C4-2B (cell line): ENCODE data around the gene PPTC7.

Experiments
- ZFX ChIP-seq: fragments of 450-650 bp; IDR thresholded peaks from 2 replicates; pipeline ENCODE4 v1.6.1; 2017
- TF ChIP-seq, protein P1 (sequence below): fragments of 450-650 bp; conservative IDR thresholded peaks from 2 replicates; pipeline ENCODE4 v1.5.1; 2017; ENCODE audit warnings: mild to moderate bottlenecking

GRCh38 chr12:110533607-110534006 is 49.5 kb downstream of the PPTC7 start:
- no peak for TF ChIP-seq ZFX
- TF ChIP-seq, protein P1, sequence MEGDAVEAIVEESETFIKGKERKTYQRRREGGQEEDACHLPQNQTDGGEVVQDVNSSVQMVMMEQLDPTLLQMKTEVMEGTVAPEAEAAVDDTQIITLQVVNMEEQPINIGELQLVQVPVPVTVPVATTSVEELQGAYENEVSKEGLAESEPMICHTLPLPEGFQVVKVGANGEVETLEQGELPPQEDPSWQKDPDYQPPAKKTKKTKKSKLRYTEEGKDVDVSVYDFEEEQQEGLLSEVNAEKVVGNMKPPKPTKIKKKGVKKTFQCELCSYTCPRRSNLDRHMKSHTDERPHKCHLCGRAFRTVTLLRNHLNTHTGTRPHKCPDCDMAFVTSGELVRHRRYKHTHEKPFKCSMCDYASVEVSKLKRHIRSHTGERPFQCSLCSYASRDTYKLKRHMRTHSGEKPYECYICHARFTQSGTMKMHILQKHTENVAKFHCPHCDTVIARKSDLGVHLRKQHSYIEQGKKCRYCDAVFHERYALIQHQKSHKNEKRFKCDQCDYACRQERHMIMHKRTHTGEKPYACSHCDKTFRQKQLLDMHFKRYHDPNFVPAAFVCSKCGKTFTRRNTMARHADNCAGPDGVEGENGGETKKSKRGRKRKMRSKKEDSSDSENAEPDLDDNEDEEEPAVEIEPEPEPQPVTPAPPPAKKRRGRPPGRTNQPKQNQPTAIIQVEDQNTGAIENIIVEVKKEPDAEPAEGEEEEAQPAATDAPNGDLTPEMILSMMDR, result no peak
